Activated naive CD4-positive, alpha-beta T cell treated with anti-CD3 and anti-CD28 coated beads for 36 hours (primary cell): ENCODE results near the gene FAM149A. TPM values are rescaled to one million over a fixed set of nuclear protein-coding genes. Genes with fewer than 3 reads are reported as not detected.
A peak's percentile ranks its signal among the peaks of the same experiment; 100 is the strongest.

Source experiments
- CTCF ChIA-PET: fragments of 350-600 bp; sonication (Branson Sonifier 250); formaldehyde crosslinking; loops from one replicate; lab custom pipeline; 2021; ENCODE audit warnings: antibody characterized with exemption; lab: Charles Lee
- DNase-seq: peaks from one replicate; pipeline ENCODE4 v3.0.0-alpha.2; 2020
- H3K27ac Mint-ChIP-seq: one replicate; pipeline ENCODE4 v1.8.0; 2021; ENCODE audit warnings: mild to moderate bottlenecking, mixed read lengths
- H3K27me3 Mint-ChIP-seq: one replicate; pipeline ENCODE4 v1.8.0; 2021; ENCODE audit warnings: low read depth, mixed read lengths
- H3K36me3 Mint-ChIP-seq: one replicate; pipeline ENCODE4 v1.8.0; 2021; ENCODE audit warnings: low read depth, mixed read lengths
- H3K4me1 Mint-ChIP-seq: one replicate; pipeline ENCODE4 v1.8.0; 2021; ENCODE audit warnings: low read depth, mixed read lengths
- H3K4me3 Mint-ChIP-seq: one replicate; pipeline ENCODE4 v1.8.0; 2021; ENCODE audit warnings: mild to moderate bottlenecking, moderate library complexity, mixed read lengths
- H3K9me3 Mint-ChIP-seq: one replicate; pipeline ENCODE4 v1.8.0; 2021; ENCODE audit warnings: mixed read lengths
- intact Hi-C: fragments of 100-400 bp; cut with micrococcal nuclease; formaldehyde crosslinking; loops from one replicate; pipeline ENCODE4 v1.15.1; 2023
- total RNA-seq, 2 experiments: library from RNA; stranded (reverse); gene quantifications; one replicate each; pipeline ENCODE4 v1.2.3, GENCODE V29; 2021

Gene FAM149A
- total RNA-seq, 2 experiments from 2014 or later = 0.36 to 0.42 TPM

DNA sequence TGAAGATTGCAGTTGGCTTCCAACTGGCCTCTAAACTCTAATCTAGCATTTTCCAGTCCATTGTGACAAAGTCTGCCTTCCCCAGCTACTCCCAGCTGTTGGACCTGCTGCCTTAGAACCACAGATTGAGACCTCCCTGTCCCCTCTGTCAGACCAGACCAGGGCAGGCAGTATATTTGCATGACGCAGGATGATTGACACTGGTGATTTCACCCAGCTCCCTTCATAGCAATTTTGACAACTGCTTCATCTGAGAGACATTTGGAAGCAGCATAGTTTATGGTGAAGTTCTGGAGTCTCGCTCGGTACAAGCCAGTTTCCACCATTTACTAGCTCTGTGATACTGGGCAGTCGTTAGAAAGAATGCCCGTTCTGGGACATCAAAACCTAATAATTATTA lies 89.3 kb downstream of the FAM149A start:
- Mint-ChIP-seq H3K27ac (no peak overlapping the region), H3K36me3 (peaks cover 18% of the 10 kb centered on the region), H3K27me3 (no peaks in the 10 kb centered on the region), H3K4me1 (peaks cover 32% of the 10 kb centered on the region), H3K9me3 (no peaks in the 10 kb centered on the region), H3K4me3 (no peak overlapping the region)
- CTCF ChIA-PET = interaction anchor here (5.9 kb wide), 1 partner anchor 10 kb away, joined by 44 read pairs; no protein-coding TSS in a partner anchor
- DNase-seq = no peak
- intact Hi-C loops = loop anchor here (5.0 kb wide), 1 partner anchor 767 kb away; the partner anchor contains the start of gene UFSP2

DNA sequence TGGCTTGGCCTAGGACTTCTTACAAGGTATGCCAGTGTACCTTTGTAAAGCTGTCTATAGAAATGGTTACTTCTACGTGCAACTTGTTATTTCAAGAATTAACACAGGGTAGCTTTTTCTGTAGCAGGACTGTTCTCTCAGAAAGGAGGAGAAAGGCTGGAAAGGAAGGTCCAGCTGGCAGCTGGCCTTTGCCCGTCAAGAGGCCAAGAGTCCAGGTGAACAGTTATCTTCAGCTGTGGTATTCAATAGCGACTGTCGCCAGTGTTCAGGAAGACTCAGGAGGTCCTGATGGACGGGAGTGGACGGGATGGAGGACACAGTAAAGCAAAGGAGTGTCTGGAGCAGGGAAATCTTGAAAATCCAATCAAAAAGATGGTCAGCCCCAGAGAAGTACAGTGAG lies 91.6 kb downstream of the FAM149A start:
- peaks cover 18% of the 10 kb centered on the region for H3K36me3 Mint-ChIP-seq
- peaks cover 16% of the 10 kb centered on the region for H3K4me1 Mint-ChIP-seq
- CTCF ChIA-PET = no interaction called here
- DNase-seq = no peak
- intact Hi-C loops = no loop called here
- no peak overlapping the region for H3K27ac Mint-ChIP-seq
- no peak overlapping the region for H3K4me3 Mint-ChIP-seq
- no peaks in the 10 kb centered on the region for H3K27me3 Mint-ChIP-seq
- no peaks in the 10 kb centered on the region for H3K9me3 Mint-ChIP-seq

DNA sequence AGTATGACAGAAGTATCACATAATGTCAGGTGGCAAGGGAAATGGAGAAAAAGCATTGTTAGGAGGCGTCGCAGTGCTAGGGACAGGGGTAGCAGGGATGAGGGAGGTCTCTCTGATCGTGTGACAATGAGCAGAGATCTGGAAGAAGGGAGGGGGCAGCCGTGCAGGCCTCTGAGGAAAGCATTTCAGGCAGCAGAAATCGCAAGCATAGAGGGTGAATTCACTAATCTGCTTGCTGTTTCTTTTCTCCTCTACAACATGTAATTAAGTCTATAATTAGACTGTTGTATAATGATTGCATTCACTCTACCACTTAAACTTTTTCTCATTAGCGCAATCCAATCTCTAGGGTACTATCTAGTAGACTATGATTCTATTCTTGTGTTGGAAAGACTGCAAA lies 96.0 kb downstream of the FAM149A start:
- CTCF ChIA-PET = no interaction called here
- Mint-ChIP-seq H3K9me3 (no peaks in the 10 kb centered on the region), H3K36me3 (peaks cover 14% of the 10 kb centered on the region), H3K27me3 (no peaks in the 10 kb centered on the region), H3K27ac (no peak overlapping the region), H3K4me1 (peaks cover 33% of the 10 kb centered on the region), H3K4me3 (no peak overlapping the region)
- intact Hi-C loops = loop anchor here (5.0 kb wide), 1 partner anchor 613 kb away; no protein-coding TSS in a partner anchor
- DNase-seq = no peak

DNA sequence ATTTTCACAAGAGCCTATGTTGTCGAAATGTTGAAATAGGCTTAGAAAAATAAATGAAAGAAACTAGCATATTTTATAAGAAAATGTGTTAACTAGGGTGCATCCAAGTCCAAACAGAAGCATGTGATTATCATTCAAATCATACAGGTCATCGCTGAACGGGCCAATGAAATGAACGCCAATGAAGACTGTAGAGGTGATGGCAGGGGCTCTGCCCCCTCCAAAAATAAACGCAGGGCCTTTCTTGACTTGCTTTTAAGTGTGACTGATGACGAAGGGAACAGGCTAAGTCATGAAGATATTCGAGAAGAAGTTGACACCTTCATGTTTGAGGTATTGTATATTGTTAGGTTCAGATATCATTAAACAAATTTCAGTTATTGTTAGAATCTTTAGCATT lies 96.5 kb downstream of the FAM149A start:
- Mint-ChIP-seq H3K4me3 (no peak overlapping the region), H3K4me1 (peaks cover 33% of the 10 kb centered on the region), H3K27me3 (no peaks in the 10 kb centered on the region), H3K9me3 (no peaks in the 10 kb centered on the region), H3K36me3 (peaks cover 9% of the 10 kb centered on the region), H3K27ac (peak overlapping the region; percentile 31)
- CTCF ChIA-PET = interaction anchor here (0.6 to 5.1 kb wide), 4 partner anchors 9 to 133 kb away, joined by 3 to 44 read pairs (median 3); partner anchors contain the start of gene CYP4V2
- no peak for DNase-seq
- intact Hi-C loops = loop anchor here (5.0 kb wide), 1 partner anchor 614 kb away; no protein-coding TSS in a partner anchor

DNA sequence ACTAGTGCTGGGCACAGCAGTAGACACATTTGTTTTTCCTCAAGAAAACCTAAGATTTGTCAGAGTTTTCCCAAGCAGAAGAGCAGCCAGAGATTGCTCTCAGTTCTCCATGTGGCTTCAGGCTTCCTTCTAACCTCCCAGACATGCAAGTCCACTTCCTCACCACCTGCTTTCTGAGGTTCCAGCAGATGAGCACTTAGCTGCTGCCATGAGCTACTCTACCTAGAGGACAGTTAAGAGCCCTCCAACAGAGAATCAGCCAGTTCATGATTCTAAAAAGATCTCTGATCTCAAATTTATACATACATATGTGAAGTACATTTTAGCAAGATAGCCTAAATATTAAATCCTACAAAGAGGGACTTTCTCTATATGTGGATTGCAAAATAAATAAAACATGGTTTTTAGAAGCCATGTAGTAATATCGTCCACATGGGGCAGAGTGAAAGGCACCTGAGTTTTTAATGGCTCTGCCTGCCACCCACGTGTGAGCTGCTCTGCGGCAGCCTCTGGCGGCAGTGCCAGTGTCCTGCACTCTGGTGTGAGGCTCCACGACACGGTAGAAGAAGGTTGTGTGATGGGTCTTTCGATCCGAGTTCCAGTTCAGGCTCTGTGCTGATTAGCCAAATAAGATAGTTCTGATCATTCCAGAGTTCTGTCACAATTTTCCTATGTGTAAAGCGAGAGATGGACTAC lies 97.2 kb downstream of the FAM149A start:
- H3K4me3 Mint-ChIP-seq = peak overlapping the region; percentile 13
- H3K9me3 Mint-ChIP-seq = no peaks in the 10 kb centered on the region

DNA sequence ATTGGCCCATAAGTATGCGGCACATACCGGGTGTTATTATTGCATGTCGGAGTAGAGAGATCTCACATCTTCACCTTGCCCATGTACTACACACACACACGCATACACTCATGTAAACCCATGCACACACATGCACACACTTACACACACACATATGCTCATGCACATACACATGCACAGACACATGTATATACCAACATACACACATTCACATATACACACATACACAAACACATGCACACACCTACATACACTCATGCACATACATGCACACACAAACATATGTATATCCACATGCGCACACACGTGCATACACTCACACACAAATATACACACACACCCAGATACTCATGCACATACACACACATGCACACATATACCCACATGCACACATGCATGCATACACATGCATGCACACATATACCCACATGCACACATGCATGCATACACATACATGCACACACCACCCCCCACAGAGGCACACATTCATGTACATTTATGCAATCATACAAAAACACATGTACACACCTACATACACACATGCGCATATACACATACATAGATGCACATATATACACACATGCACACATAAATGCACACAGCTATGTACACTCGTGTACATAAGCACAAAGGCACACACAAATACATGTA lies 98.1 kb downstream of the FAM149A start:
- CTCF ChIA-PET = interaction anchor here (1.3 to 5.1 kb wide), 2 partner anchors 11 to 39 kb away, joined by 3 to 44 read pairs; partner anchors contain the start of gene CYP4V2
- intact Hi-C loops = loop anchor here (1.0 to 5.0 kb wide), 4 partner anchors 11 to 615 kb away; partner anchors contain the start of gene CYP4V2
- Mint-ChIP-seq H3K4me1 (peaks cover 34% of the 10 kb centered on the region), H3K27me3 (no peaks in the 10 kb centered on the region), H3K9me3 (no peaks in the 10 kb centered on the region), H3K36me3 (no peaks in the 10 kb centered on the region), H3K27ac (no peak overlapping the region), H3K4me3 (peak overlapping the region; percentile 61)
- no peak for DNase-seq

More for the DNA sequence above, 97.2 kb downstream of the FAM149A start:
- peak; percentile 79 for DNase-seq
- Mint-ChIP-seq H3K27ac (peak overlapping the region; percentile 57), H3K4me1 (peaks cover 34% of the 10 kb centered on the region), H3K27me3 (no peaks in the 10 kb centered on the region), H3K36me3 (peaks cover 5% of the 10 kb centered on the region)
- CTCF ChIA-PET = interaction anchor here (0.6 to 5.1 kb wide), 4 partner anchors 10 to 133 kb away, joined by 3 to 44 read pairs (median 3); partner anchors contain the start of gene CYP4V2
- intact Hi-C loops = loop anchor here (1.0 to 5.0 kb wide), 4 partner anchors 10 to 614 kb away; partner anchors contain the start of gene CYP4V2

DNA sequence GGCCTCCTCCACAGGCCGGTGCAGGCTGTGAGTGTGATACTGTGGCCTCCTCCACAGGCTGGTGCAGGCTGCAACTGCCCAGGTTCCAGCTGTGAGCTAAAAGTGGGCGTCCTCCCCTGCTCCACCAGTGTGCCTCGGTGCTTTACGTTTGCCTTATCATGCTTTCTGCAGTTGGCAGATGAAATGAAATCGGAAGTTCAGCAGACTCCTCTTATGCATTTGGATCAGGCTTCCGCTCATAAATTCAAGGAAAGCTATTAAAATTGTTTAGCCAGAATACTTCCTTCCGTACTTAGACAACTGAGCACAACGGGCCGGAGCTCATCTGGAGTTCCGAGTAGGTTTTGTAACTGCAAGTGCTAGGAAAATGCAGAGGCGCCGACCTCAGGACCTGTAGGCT lies 98.9 kb downstream of the FAM149A start:
- CTCF ChIA-PET = interaction anchor here (0.6 to 5.1 kb wide), 3 partner anchors 12 to 630 kb away, joined by 3 to 44 read pairs (median 3); partner anchors contain the start of gene CYP4V2
- Mint-ChIP-seq H3K36me3 (no peaks in the 10 kb centered on the region), H3K4me1 (peaks cover 34% of the 10 kb centered on the region), H3K27me3 (no peaks in the 10 kb centered on the region), H3K4me3 (peak overlapping the region; percentile 61), H3K9me3 (no peaks in the 10 kb centered on the region), H3K27ac (peak overlapping the region; percentile 79)
- DNase-seq = peak; percentile 21
- intact Hi-C loops = loop anchor here (2.0 to 5.0 kb wide), 2 partner anchors 59 to 616 kb away; no protein-coding TSS in a partner anchor

DNA sequence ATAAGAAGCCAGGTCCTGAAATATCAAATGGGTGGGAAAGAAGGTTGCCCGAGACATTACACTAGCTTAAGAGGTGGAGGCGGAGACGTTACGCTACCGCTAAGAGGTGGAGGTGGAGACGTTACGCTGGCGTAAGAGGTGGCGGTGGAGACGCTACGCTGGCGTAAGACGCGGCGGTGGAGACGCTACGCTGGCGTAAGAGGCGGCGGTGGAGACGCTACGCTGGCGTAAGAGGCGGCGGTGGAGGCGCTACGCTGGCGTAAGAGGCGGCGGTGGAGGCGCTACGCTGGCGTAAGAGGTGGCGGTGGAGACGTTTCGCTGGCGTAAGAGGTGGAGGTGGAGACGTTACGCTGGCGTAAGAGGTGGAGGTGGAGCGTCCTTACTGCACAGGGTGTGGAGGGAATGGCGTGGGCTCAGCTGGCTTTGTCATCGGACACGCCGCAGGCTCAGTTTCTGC lies 99.6 kb downstream of the FAM149A start:
- H3K4me1 Mint-ChIP-seq = peaks cover 34% of the 10 kb centered on the region
- no peaks in the 10 kb centered on the region for H3K27me3 Mint-ChIP-seq
- peak overlapping the region; percentile 79 for H3K27ac Mint-ChIP-seq
- intact Hi-C loops = loop anchor here (5.0 kb wide), 1 partner anchor 617 kb away; no protein-coding TSS in a partner anchor
- H3K9me3 Mint-ChIP-seq = peaks cover 2% of the 10 kb centered on the region
- peak; percentile 86 for DNase-seq
- CTCF ChIA-PET = interaction anchor here (0.6 to 5.1 kb wide), 4 partner anchors 13 to 631 kb away, joined by 3 to 44 read pairs (median 4); partner anchors contain the start of gene CYP4V2
- peaks cover 6% of the 10 kb centered on the region for H3K36me3 Mint-ChIP-seq
- H3K4me3 Mint-ChIP-seq = peak overlapping the region; percentile 61

DNA sequence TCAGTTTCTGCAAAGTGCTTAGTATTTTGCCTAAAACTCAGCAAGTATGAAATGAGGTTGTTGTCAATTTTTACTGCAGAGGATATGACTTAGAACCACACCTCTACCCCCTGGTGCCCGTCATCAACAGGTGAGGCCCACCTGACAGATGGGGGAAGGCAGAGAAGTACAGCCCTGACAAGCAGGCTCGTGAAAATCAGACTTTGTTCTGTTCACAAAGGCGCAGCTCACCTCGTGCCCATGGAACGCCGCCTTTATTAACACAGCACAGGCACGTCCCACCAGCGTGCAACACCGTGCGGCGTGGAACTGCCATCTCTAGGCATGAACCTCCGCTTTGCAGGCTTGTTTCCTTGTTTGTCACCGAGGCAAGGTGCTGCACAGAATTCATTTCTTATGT lies 100.2 kb downstream of the FAM149A start:
- H3K4me3 Mint-ChIP-seq = peak overlapping the region; percentile 61
- DNase-seq = peak; percentile 22
- peaks cover 2% of the 10 kb centered on the region for H3K9me3 Mint-ChIP-seq
- H3K4me1 Mint-ChIP-seq = peaks cover 34% of the 10 kb centered on the region
- H3K36me3 Mint-ChIP-seq = peaks cover 12% of the 10 kb centered on the region
- H3K27me3 Mint-ChIP-seq = no peaks in the 10 kb centered on the region
- intact Hi-C loops = loop anchor here (5.0 kb wide), 1 partner anchor 617 kb away; no protein-coding TSS in a partner anchor
- peak overlapping the region; percentile 79 for H3K27ac Mint-ChIP-seq
- CTCF ChIA-PET = interaction anchor here (1.1 to 5.1 kb wide), 2 partner anchors 13 to 40 kb away, joined by 4 to 44 read pairs; partner anchors contain the start of gene CYP4V2

DNA sequence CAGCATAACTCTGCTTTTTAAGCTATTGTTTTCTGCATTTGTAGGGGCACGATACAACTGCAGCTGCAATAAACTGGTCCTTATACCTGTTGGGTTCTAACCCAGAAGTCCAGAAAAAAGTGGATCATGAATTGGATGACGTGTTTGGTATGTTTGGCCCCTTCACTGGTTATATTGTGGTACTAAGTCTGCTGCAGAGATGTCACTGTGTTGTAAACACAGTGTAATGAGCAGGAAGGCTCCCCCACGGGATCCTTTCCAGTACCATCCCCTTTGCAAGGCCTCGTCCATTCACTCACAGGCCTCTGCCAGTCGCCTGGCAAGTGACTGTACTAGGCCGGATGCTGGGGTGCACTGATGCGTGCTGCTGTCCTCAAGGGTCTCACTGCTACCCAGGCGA lies 100.7 kb downstream of the FAM149A start:
- peak overlapping the region; percentile 1 for H3K27ac Mint-ChIP-seq
- H3K27me3 Mint-ChIP-seq = no peaks in the 10 kb centered on the region
- no peak for DNase-seq
- H3K4me1 Mint-ChIP-seq = peaks cover 34% of the 10 kb centered on the region
- peak overlapping the region; percentile 39 for H3K4me3 Mint-ChIP-seq
- CTCF ChIA-PET = interaction anchor here (1.1 to 5.1 kb wide), 2 partner anchors 14 to 41 kb away, joined by 4 to 44 read pairs; partner anchors contain the start of gene CYP4V2
- peaks cover 2% of the 10 kb centered on the region for H3K9me3 Mint-ChIP-seq
- H3K36me3 Mint-ChIP-seq = peaks cover 15% of the 10 kb centered on the region
- intact Hi-C loops = no loop called here

DNA sequence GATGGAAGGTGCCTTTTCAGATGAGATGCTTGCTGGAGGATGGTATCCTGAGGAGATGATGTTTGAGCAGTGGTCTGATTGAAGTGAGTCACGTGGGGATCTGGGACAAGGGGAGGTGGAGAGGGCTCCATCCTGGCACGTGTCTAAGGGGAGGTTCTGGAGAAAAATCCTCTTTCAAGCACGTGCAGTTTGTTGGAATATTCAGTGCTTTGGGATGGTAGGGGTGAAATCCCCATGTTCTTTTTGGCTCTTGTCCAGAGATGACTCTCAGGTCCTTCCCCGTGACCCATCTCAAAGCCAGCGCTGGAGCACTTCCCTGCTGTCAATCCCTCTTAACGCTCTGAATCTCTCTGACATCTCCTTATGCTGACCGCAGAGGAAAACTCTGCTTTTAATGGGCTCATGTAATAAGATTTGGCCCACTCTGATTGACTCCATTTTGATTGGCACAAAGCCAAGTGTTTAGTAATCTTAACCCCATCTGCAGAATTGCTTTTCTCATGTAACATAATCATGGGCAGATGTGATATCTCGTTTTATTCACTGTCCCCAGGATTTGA lies 112.0 kb downstream of the FAM149A start:
- no peak overlapping the region for H3K4me3 Mint-ChIP-seq
- H3K27ac Mint-ChIP-seq = no peak overlapping the region
- H3K9me3 Mint-ChIP-seq = no peaks in the 10 kb centered on the region
- peaks cover 8% of the 10 kb centered on the region for H3K36me3 Mint-ChIP-seq
- intact Hi-C loops = no loop called here
- H3K4me1 Mint-ChIP-seq = no peaks in the 10 kb centered on the region
- peaks cover 2% of the 10 kb centered on the region for H3K27me3 Mint-ChIP-seq
- DNase-seq = no peak
- CTCF ChIA-PET = no interaction called here
